ENCODE measurements around the gene SERTAD1.
A peak's percentile ranks its signal among the peaks of the same experiment; 100 is the strongest.
"Not testable (repeated sequence)": the region's sequence is repeated elsewhere in the genome, so short reads cannot be mapped to it uniquely, and the experiment has no call there.

SERTAD1 gene

DNA sequence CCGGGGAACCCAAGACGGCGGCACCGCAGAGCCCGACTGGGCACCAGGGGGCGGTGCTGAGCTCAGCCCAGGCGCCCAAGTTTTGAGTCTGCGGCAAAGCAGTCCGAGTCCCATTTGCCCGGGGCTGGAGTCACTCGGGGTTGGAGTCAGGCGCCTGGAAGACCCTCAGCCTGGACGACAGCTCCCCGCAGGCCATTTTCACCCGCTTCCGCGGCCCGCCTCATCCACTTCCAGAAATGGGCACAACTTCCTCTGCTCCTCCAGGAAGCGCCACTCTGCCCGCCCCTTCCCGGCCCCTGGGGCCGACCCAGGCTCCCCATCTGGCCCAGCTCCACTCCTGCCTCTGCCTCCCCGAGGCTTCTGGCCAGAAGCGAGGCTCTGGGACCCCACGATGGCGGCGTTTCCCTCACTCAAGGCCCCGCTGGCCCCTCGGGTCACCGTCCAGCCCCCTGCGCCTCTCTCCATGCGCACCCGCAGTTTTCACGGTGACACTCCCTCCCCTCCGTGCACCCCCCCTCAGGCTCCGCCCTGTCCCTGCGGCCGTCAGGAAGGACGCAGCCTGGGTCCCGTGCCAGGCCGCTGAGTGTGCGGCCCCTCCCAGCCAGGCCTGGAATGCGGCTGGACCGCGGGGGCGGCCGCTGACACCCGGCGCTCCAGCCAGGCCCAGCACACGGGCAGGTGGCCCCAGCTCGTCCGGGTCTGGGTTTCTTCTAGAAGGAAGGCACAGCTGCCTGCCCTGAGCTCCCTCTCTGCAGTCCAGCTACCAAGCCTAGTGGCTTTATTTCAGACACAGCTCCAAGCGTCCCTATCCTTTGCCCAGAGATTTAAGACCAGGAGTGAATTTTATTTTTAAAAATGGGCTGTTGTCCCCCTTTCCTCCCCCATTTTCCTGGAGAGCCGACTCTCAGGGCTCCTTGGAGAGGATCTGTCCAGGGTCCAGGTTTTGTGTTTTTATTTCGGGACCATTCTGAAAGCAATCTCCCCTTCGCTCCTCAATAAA, 4.7 kb downstream of the SERTAD1 start:
- DNase-seq: peak; percentile 18

DNA sequence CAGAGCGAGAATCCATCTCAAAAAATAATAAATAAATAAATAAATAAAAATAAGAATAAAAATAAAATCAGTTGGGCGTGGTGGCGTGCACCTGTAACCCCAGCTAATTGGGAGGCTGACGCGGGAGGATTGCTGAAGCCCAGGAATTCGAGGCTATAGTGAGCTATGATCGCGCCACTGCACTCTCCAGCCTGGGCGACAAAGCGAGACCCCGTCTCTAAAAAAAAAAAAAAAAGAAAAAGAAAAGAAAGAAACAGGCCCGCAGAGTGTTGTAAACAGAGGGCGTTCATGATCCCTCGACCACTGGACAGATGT, 5.4 kb downstream of the SERTAD1 start:
- DNase-seq: no peak

- no peak for DNase-seq
Observed at GRCh38 chr19:40419780-40420179, 6.0 kb downstream of the SERTAD1 start.

DNA sequence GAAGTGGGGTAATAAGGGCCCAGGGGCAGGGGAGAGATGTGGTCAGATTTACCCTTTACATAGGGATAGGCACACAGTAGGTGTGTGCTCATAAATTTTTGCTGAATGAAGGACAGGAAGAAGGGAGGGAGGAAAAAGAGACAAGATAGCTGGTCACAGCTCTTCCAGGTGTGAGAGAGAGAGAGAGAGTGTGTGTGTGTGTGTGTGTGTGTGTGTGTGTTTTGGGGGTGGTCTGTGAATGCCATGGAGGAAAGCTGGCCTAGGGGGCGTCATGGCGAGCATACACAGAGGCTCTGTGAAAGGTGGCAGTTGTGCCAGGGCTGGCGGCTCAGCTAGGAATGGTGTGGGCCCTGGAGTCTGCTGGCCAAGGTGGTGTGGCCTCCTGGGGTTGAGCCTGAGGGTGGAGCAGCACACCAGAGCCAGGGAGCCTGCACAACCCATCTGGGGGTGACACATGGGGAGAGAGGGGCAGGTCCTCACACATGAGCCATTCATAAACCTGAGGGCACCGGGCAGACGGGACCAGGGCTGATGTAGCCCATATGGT, 6.7 kb downstream of the SERTAD1 start:
- no peak for DNase-seq

- no peak for DNase-seq
Observed at GRCh38 chr19:40418040-40418439, 7.8 kb downstream of the SERTAD1 start.

- DNase-seq: no peak
Observed at GRCh38 chr19:40417643-40417981, 8.2 kb downstream of the SERTAD1 start.

DNA sequence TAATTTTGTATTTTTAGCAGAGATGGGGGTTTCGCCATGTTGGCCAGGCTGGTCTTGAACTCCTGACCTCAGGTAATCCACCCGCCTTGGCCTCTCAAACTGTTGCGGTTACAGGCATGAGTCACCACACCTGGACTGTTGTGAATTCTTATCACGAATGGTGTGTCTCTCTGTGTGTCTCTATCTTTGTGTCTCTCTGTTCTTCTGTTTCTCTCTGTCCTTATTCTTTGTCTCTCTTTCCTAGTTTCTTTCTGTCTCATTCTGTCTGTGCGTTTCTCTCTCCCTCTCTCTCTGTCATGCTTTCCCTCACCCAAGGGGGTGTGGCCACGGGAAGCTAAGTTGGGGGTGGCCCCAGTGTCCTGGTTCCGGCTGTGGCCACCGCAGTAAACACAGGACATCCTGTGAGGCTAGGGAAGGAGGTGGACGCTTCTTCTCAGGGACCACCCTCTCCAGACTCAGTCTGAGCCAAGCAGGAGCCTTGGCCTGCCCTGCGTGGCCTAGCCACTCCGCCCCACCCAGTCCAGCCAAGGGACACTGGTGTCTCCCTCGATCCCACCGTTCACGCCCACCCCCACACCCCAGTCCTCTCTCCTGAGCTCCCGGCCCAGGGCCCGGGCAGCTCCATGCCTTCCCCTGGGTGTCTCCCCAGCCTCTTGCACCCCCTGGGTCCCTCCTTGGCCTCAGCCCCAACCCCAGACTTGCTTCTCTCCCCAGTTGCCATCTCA, 8.7 kb downstream of the SERTAD1 start:
- no peak for DNase-seq

- no peak for DNase-seq
Observed at GRCh38 chr19:40415768-40416167, 10.0 kb downstream of the SERTAD1 start.

- DNase-seq: no peak
Observed at GRCh38 chr19:40414542-40415535, 11.0 kb downstream of the SERTAD1 start.

GRCh38 chr19:40413291-40413845, 12.4 kb downstream of the SERTAD1 start, which contains the start of gene PRX:
PRX (minus strand) TSS chr19:40413378; CDS start chr19:40407932, 5,446 bp downstream.
- DNase-seq: no peak

GRCh38 chr19:40412866-40413265, 12.9 kb downstream of the SERTAD1 start:
- no peak for DNase-seq

- no peak for DNase-seq
Observed at GRCh38 chr19:40411958-40412499, 13.8 kb downstream of the SERTAD1 start.

DNA sequence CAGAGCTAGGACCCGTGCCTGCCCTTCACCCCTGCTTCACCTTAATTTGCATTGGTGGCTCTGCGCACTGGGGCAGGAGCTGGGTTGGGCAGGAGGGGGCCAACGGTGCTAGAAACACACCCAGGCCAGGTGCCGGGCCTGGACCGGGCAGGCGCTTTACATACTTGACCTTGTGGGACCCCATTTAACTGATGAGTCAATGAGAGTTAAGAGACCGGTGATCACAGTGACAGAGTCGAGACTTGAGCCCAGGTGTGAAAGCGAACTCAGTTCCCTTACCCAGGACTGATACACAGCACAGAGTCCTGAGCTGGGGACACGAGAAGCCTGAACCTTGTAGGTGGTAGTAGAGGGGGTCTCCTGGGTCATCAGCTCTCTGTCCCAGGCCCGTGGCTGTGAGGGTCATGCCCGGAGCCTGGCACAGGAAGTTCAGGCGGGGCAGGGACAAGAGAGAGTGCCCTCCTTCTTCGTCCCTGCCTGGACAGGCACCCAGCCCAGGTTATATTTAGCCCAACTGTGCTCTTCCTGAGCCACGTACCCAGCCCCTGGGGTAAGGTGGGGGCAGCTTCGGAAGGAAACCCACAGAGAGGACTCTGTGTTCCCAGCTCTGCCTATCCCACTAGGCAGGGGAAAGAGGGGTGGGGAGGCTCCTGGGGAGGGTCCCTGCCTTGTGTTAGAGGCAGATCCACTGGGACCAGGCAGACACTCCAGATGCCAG, 14.5 kb downstream of the SERTAD1 start:
- no peak for DNase-seq

- DNase-seq: no peak
Observed at GRCh38 chr19:40410030-40410389, 15.8 kb downstream of the SERTAD1 start.

DNA sequence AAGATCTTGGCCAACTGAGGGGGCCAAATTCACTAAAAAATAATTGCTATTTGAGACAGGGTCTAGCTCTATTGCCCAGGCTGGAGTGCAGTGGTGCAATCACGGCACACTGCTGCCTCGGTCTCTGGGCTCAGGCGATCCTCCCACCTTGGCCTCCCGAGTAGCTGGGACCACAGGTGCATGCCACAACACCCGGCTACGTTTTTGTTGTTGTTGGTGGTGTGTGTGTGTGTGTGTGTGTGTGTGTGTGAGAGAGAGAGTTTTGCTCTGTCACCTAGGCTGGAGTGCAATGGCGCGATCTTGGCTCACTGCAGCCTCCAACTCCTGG, 17.2 kb downstream of the SERTAD1 start:
- DNase-seq: not testable (repeated sequence)

DNA sequence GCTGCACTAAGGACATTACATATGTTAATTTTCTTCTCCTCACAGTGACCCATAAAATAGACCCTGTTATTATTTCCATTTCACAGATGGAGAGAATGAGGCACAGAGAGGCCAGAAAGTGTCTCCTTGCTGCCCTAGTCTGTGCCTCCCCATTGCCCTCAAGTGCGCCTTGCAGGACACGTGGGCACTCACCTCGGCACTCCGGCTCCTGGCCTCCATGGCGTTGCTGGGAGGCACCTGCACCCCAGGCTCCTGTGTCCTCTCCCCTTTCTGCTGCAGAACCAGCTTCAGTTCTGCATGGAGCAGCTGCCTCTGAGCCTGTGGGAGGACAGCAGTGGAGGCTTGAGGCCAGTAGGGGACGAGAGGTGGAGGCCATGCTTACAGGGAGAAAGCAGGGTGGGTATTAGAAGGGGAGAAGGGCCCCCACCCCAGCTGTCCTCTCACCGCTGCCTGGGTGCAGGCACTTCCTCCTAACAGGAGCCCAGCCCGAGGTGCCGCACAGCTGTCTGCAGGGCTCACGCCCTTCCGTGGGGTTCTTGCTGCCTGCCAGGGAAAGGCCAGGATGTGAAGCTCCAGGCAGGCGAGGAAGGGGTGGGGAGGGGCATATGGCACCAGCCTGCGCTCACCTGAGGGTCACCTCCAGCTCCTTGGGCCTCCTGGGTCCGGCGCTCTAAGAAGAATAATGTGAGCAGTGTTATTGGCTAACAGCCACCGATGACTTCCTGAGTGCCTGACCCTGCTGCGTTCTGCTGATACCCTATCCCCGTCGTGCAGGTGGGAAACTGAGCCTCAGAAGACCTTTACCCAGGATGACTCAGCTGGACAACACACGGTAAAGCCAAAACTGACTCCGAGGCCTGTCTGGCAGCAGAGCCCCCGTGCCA, 17.8 kb downstream of the SERTAD1 start:
- DNase-seq: no peak

- no peak for DNase-seq
Observed at GRCh38 chr19:40403262-40403984, 22.4 kb downstream of the SERTAD1 start.

- DNase-seq: no peak
Observed at GRCh38 chr19:40400559-40400958, 25.2 kb downstream of the SERTAD1 start.

GRCh38 chr19:40398417-40399131, 27.2 kb downstream of the SERTAD1 start:
- DNase-seq: peak; percentile 70
